CD14-positive monocyte (primary cell): ENCODE measurements around the gene HOATZ. TPM values are rescaled to one million over a fixed set of nuclear protein-coding genes. Genes with fewer than 3 reads are reported as not detected.

Source experiments
- DNase-seq, 3 donors: peaks; one replicate each; pipeline ENCODE4 v3.0.0-alpha.2; 2011 to 2022
- H2AFZ ChIP-seq: 2 replicates; pipeline ENCODE4 v1.6.0; 2012; ENCODE audit warnings: mild to moderate bottlenecking, low read depth, low read length, inconsistent platforms; ENCODE audit not compliant: insufficient read depth, poor library complexity, severe bottlenecking
- H3K27ac ChIP-seq, 2 donors: 1 replicate in 1 of 2; 2 replicates in 1 of 2; pipeline ENCODE4 v1.5.1; 2012 to 2013; ENCODE audit warnings: low read length in 2 of 2, control low read depth in 1 of 2, inconsistent platforms in 1 of 2, low read depth in 1 of 2, mild to moderate bottlenecking in 1 of 2
- H3K27me3 ChIP-seq, 2 donors: one replicate each; pipeline versions ENCODE4 v1.6.0 to v1.6.1; 2011 to 2013; ENCODE audit warnings: low read length in 2 of 2; ENCODE audit not compliant: control insufficient read depth in 2 of 2, insufficient read depth in 2 of 2
- H3K36me3 ChIP-seq, 2 donors: replicated peaks in 1 of 2; 1 replicate in 1 of 2; 2 replicates in 1 of 2; pipeline versions ENCODE4 v1.5.1 to v1.6.1; 2012 to 2013; ENCODE audit warnings: low read length in 2 of 2, control low read depth in 1 of 2, inconsistent platforms in 1 of 2, mild to moderate bottlenecking in 1 of 2; ENCODE audit not compliant: insufficient read depth in 2 of 2, control insufficient read depth in 1 of 2
- H3K4me1 ChIP-seq, 2 donors: 1 replicate in 1 of 2; 2 replicates in 1 of 2; pipeline versions ENCODE4 v1.5.1 to v1.6.1; 2012 to 2013; ENCODE audit warnings: low read length in 2 of 2, control low read depth in 1 of 2, inconsistent platforms in 1 of 2, mild to moderate bottlenecking in 1 of 2, moderate library complexity in 1 of 2; ENCODE audit not compliant: insufficient read depth in 2 of 2, control insufficient read depth in 1 of 2
- H3K4me2 ChIP-seq: replicated peaks from 2 replicates; pipeline ENCODE3; 2012; ENCODE audit warnings: low read length, moderate library complexity, mild to moderate bottlenecking; ENCODE audit not compliant: poor library complexity, severe bottlenecking; ENCODE audit errors: extremely low read depth
- H3K4me3 ChIP-seq, 3 experiments: fragments of 200-600 bp in 1 of 3; sonication (generic) in 1 of 3; replicated peaks in 1 of 3; 1 replicate in 2 of 3; 2 replicates in 1 of 3; pipeline ENCODE4 v1.5.1; 2011 to 2013; ENCODE audit warnings: low read length in 3 of 3, mild to moderate bottlenecking in 3 of 3, control low read depth in 2 of 3, low read depth in 2 of 3, inconsistent platforms in 1 of 3, moderate library complexity in 1 of 3
- H3K79me2 ChIP-seq: 2 replicates; pipeline ENCODE4 v1.6.0; 2012; ENCODE audit warnings: mild to moderate bottlenecking, control low read depth, inconsistent platforms, low read length, moderate library complexity; ENCODE audit not compliant: insufficient read depth
- H3K9ac ChIP-seq: 2 replicates; pipeline ENCODE4 v1.6.0; 2017; ENCODE audit warnings: low read length, mild to moderate bottlenecking; ENCODE audit not compliant: insufficient read depth, poor library complexity, severe bottlenecking
- H3K9me3 ChIP-seq, 2 donors: replicated peaks in 1 of 2; 1 replicate in 1 of 2; 2 replicates in 1 of 2; pipeline versions ENCODE4 v1.5.1 to v1.6.1; 2012 to 2013; ENCODE audit warnings: low read length in 2 of 2, control low read depth in 1 of 2; ENCODE audit not compliant: control insufficient read depth in 1 of 2, insufficient read depth in 1 of 2
- H4K20me1 ChIP-seq: 2 replicates; pipeline ENCODE4 v1.6.0; 2012; ENCODE audit warnings: mild to moderate bottlenecking, low read length, control low read depth, moderate library complexity; ENCODE audit not compliant: insufficient read depth
- H3K27ac Mint-ChIP-seq, 7 donors: one replicate each; pipeline ENCODE4 v1.8.0; 2020; ENCODE audit warnings: mild to moderate bottlenecking in 7 of 7, mixed read lengths in 7 of 7, moderate library complexity in 6 of 7, inconsistent platforms in 2 of 7
- H3K27me3 Mint-ChIP-seq, 3 donors: one replicate each; pipeline ENCODE4 v1.8.0; 2021 to 2022; ENCODE audit warnings: low read depth in 3 of 3, mild to moderate bottlenecking in 3 of 3, mixed read lengths in 3 of 3, moderate library complexity in 3 of 3, inconsistent platforms in 1 of 3
- H3K36me3 Mint-ChIP-seq, 2 donors: one replicate each; pipeline ENCODE4 v1.8.0; 2020; ENCODE audit warnings: mixed read lengths in 2 of 2, inconsistent platforms in 1 of 2, mild to moderate bottlenecking in 1 of 2
- H3K4me1 Mint-ChIP-seq: one replicate; pipeline ENCODE4 v1.8.0; 2020; ENCODE audit warnings: mild to moderate bottlenecking, mixed read lengths
- H3K4me3 Mint-ChIP-seq, 2 donors: one replicate each; pipeline ENCODE4 v1.8.0; 2020; ENCODE audit warnings: mild to moderate bottlenecking in 2 of 2, mixed read lengths in 2 of 2, moderate library complexity in 1 of 2
- H3K9me3 Mint-ChIP-seq, 7 donors: one replicate each; pipeline ENCODE4 v1.8.0; 2020 to 2022; ENCODE audit warnings: mixed read lengths in 7 of 7, mild to moderate bottlenecking in 6 of 7, moderate library complexity in 6 of 7, inconsistent platforms in 2 of 7
- WGBS: methylation state at CpG from one replicate; pipeline ENCODE4 v1.1.5; 2013; ENCODE audit warnings: missing lambda C conversion rate; ENCODE audit not compliant: insufficient coverage; 5-methylcytosine and 5-hydroxymethylcytosine counted together
- intact Hi-C, 2 donors: fragments of 100-400 bp; cut with micrococcal nuclease; formaldehyde crosslinking; loops; one replicate each; pipeline versions ENCODE4 v1.15.0 to v1.15.1; 2023
- polyA plus RNA-seq, 3 donors: library from polyadenylated mRNA; depleted of rRNA in 1 of 3; unstranded in 2 of 3; stranded (reverse) in 1 of 3; fragments of 300-500 nt in 2 of 3; fragments of >200 nt in 1 of 3; fragmentation: Illumina TruSeq in 2 of 3; gene quantifications; 1 replicate in 2 of 3; 2 replicates in 1 of 3; pipeline ENCODE4 v1.2.3, GENCODE V29; 2012 to 2021
- TF ChIP-seq, protein P1 (sequence below): fragments of 200-600 bp; IDR thresholded peaks from one replicate; pipeline ENCODE4 v1.8.0; 2022; ENCODE audit warnings: antibody characterized with exemption, mild to moderate bottlenecking

The HOATZ gene
- polyA plus RNA-seq, 3 donors, result not detected

GRCh38 chr11:111466615-111467014 is 48.0 kb upstream of the HOATZ start:
- H3K4me1 ChIP-seq, result no peaks in the 10 kb centered on the region
- no peak overlapping the region for H2AFZ ChIP-seq
- H3K9ac ChIP-seq, result no peak overlapping the region
- H3K27me3 ChIP-seq, result no peaks in the 10 kb centered on the region
- no peaks in the 10 kb centered on the region for H3K79me2 ChIP-seq
- H3K27me3 Mint-ChIP-seq, result peaks cover 0 to 2% (median 0%) of the 10 kb centered on the region in 3 donors
- H3K4me2 ChIP-seq, result no peak overlapping the region
- H3K27ac Mint-ChIP-seq, result no peak overlapping the region
- no peak overlapping the region for H3K4me3 Mint-ChIP-seq
- no peaks in the 10 kb centered on the region for H3K36me3 Mint-ChIP-seq
- H4K20me1 ChIP-seq, result no peaks in the 10 kb centered on the region
- H3K4me3 ChIP-seq, result no peak overlapping the region
- no peak overlapping the region for H3K27ac ChIP-seq
- TF ChIP-seq, protein P1, sequence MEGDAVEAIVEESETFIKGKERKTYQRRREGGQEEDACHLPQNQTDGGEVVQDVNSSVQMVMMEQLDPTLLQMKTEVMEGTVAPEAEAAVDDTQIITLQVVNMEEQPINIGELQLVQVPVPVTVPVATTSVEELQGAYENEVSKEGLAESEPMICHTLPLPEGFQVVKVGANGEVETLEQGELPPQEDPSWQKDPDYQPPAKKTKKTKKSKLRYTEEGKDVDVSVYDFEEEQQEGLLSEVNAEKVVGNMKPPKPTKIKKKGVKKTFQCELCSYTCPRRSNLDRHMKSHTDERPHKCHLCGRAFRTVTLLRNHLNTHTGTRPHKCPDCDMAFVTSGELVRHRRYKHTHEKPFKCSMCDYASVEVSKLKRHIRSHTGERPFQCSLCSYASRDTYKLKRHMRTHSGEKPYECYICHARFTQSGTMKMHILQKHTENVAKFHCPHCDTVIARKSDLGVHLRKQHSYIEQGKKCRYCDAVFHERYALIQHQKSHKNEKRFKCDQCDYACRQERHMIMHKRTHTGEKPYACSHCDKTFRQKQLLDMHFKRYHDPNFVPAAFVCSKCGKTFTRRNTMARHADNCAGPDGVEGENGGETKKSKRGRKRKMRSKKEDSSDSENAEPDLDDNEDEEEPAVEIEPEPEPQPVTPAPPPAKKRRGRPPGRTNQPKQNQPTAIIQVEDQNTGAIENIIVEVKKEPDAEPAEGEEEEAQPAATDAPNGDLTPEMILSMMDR, result no peak
- no peaks in the 10 kb centered on the region for H3K36me3 ChIP-seq
- intact Hi-C loops, result no loop called here
- no peaks in the 10 kb centered on the region for H3K9me3 Mint-ChIP-seq
- H3K4me1 Mint-ChIP-seq, result no peaks in the 10 kb centered on the region
- no peak for DNase-seq
- H3K9me3 ChIP-seq, result no peaks in the 10 kb centered on the region

DNA sequence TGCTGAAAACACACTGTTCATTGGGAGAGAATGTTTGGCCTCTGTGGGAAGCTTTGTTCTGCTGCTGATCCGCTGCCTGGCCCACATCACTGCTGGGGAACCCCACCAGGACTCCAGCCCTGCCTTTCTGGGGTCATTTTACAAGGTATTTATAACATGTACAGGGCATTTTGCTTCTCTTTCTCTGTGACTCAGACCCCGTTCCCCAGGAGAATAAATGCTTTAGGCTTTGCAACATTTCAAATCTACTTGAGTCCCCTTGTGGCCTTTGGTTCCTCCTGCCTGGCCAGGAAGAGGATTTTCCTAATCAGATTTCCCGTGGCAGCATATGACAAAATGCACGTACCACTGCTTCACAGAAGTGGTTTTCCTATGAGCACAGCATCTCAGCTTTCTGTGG is 45.4 kb upstream of the HOATZ start:
- H3K27me3 Mint-ChIP-seq, result peaks cover 0 to 2% (median 0%) of the 10 kb centered on the region in 3 donors
- Histone ChIP-seq H3K27me3 (no peaks in the 10 kb centered on the region), H3K79me2 (no peaks in the 10 kb centered on the region), H3K27ac (no peak overlapping the region), H2AFZ (no peak overlapping the region), H3K4me2 (no peak overlapping the region), H3K4me3 (no peak overlapping the region), H4K20me1 (no peaks in the 10 kb centered on the region), H3K4me1 (no peaks in the 10 kb centered on the region), H3K9me3 (peaks cover 0 to under 1% of the 10 kb centered on the region in 2 donors), H3K9ac (no peak overlapping the region), H3K36me3 (no peaks in the 10 kb centered on the region)
- intact Hi-C loops, result no loop called here
- TF ChIP-seq, protein P1, result no peak
- H3K36me3 Mint-ChIP-seq, result no peaks in the 10 kb centered on the region
- peaks cover 0 to 4% (median 0%) of the 10 kb centered on the region in 7 donors for H3K9me3 Mint-ChIP-seq
- no peak overlapping the region for H3K4me3 Mint-ChIP-seq
- DNase-seq, result no peak
- no peaks in the 10 kb centered on the region for H3K4me1 Mint-ChIP-seq
- WGBS, result 6% methylated on average over 3 of the region's 4 CpGs
- no peak overlapping the region for H3K27ac Mint-ChIP-seq
